HFF-Myc (cell line): ENCODE data around the gene ZNF556.
A peak's percentile ranks its signal among the peaks of the same experiment; 100 is the strongest.

Experiments used
- DNase-seq: peaks from one replicate; pipeline ENCODE4 v3.0.0-alpha.2; 2011; ENCODE audit warnings: low read depth; ENCODE audit errors: extremely low read depth
- H3K4me3 ChIP-seq: replicated peaks from 2 replicates; pipeline ENCODE4 v1.5.1; 2011; ENCODE audit warnings: low read depth, mild to moderate bottlenecking, control low read depth, low read length
- TF ChIP-seq, protein P1 (sequence below): IDR thresholded peaks from 2 replicates; pipeline ENCODE4 v1.5.1; 2012; ENCODE audit warnings: mild to moderate bottlenecking, low read depth, low read length, control low read depth; ENCODE audit errors: missing control alignments

ZNF556 gene

DNA sequence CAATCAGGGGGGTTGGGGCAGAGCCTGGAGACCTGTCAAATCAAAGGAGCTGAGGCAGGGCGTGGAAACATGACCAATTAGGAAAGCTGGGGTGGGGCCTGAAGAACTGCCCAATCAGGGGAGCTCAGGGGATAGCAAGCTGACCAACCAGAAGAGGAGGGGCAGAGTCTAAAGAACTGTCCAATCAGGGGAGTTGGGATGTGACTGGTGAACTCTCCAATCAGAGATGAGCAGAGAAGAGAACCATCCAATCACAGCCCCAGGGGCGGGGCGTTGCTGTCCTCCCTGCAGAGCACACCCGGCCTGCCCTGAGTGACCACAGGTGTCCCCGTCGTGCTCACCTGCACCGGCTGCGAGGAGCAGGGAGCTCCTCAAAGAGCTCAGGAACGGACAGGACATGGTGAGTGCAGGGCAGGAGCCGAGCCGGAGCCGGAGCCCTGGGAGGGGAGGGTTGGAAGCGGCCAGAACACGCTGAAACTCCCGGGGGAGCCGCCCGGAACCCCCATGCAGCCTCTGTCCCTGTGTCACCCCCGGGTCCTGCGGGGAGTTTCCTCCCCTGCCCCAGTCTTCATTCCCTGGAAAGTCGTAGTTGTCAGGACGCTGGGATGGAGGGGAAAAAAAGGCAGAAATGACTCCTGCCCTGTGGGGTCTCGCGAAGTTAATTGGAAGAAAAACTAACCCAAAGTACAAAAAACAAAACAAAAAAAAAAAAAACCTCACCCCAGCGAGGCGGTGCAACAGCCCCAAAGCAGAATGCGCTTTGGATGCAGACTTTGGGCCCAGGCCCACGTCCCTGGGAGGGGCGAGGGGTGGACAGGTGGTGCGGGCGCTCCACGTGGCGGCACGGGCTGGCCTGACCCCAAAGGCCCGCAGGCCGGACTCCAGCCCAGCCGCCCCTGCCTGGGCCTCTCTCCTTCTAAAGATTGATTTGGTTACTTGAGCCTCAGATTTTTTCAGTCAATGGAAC is at the start of gene ZNF556:
Gene ZNF556 (plus strand): TSS at position 311 of the 967 bp plus-strand sequence. CDS start 87 bp downstream, at position 398.
- H3K4me3 ChIP-seq: no peak within 1 kb of the TSS
- no peak for DNase-seq
- TF ChIP-seq, protein P1, sequence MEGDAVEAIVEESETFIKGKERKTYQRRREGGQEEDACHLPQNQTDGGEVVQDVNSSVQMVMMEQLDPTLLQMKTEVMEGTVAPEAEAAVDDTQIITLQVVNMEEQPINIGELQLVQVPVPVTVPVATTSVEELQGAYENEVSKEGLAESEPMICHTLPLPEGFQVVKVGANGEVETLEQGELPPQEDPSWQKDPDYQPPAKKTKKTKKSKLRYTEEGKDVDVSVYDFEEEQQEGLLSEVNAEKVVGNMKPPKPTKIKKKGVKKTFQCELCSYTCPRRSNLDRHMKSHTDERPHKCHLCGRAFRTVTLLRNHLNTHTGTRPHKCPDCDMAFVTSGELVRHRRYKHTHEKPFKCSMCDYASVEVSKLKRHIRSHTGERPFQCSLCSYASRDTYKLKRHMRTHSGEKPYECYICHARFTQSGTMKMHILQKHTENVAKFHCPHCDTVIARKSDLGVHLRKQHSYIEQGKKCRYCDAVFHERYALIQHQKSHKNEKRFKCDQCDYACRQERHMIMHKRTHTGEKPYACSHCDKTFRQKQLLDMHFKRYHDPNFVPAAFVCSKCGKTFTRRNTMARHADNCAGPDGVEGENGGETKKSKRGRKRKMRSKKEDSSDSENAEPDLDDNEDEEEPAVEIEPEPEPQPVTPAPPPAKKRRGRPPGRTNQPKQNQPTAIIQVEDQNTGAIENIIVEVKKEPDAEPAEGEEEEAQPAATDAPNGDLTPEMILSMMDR: no peak

DNA sequence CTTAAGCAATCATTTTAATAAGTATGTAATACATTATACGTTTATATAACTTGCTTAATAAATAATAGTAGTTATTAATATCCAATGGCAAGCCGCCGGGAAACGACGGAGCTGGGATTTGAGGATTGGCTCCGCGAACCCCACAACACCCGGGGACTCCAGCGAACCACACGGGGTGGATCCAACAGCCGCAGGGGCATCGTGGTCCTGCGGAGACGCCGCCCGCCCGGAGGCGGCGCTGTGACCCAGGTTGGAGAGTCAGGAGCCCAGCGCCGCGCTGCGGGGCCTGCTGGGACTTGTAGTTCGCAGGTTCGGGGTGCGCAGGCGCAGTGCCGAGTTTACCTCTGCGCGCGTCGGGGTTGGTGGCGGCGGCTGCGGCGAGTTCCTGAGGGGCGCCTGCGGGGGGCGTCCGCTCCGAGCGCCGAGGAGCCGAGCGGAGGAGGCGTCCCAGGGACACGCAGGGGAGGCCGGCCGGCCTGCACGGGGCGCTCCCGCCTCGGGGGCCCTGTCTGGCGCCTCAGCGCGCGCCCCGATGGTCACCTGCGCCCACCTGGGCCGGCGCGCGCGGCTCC is 47.5 kb upstream of the ZNF556 start, which contains the start of gene ZNF554:
Gene ZNF554 (plus strand): TSS at position 329 of the 572 bp plus-strand sequence. CDS start 204 bp downstream, at position 533.
- TF ChIP-seq, protein P1: peak; percentile 95
- DNase-seq: peak; percentile 85
- H3K4me3 ChIP-seq: peak within 1 kb of the TSS; percentile 72

DNA sequence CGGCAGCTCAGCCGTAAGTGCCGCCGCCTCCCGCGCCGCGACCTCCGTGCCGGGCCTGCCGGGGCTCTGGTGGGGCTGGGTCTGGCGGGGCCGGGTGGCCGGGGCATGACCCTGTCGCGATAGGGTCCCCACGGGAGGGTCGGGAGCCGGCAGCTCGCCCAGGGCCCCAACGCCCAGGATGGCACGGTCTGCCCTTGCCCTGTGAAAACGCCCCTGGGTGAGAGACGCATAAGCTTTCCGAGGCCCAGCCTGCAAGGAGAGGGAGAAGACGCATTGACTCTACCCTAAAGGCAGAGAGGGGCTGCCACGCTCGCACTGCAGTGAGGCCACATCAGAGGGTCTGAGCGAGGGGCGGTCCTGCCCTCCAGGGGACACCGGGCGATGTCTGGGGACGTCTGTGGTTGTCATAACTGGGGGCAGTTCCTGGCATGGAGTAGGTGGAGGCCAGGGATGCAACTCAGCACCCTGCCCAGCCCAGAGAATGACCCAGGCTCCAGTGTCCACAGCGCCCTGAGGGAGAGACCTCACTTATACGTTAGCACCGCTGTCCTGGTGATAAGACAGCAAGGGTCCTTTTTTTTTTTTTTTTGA is 46.9 kb upstream of the ZNF556 start:
- H3K4me3 ChIP-seq: peak overlapping the region; percentile 72
- DNase-seq: no peak
- TF ChIP-seq, protein P1: no peak

DNA sequence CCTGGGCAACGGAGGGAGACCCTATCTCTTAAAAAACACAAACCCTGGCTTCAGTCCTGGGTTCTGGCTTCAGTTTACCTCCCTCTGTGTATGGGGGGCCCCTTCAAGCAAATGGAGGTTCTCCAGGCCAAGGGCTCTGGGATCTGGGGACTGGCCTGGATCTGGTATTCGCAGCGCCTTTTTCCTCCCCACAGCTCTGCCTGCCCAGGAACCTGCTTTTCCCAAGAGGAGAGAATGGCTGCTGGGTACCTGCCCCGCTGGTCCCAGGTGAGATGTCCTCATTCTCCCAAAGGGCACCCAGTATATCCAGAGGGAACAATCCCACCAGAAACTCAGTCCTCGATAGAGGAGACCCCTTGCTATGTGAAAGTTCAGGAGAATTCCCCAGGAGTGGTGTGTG is 44.3 kb upstream of the ZNF556 start:
- DNase-seq: no peak
- TF ChIP-seq, protein P1: no peak

DNA sequence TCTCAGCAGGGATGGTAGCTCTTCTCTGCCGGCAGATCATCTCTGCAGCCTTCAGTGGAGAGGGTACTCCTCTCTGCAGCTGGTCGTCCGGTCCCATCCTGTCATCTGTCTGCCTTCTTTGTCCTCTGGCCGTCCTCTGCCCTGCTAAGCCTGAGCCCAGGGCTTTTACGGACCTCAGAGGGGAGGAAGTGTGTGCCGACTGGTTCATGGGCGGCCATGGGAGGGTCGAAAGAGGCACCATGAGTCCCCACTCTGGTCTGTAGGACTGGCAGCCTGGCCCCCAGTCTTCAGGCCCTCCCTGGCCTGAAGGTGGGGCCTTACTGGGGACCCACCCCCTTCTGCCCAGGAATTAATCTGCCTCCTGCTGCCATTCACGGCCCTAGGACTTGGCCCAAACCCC is 43.5 kb upstream of the ZNF556 start:
- DNase-seq: no peak
- no peak overlapping the region for H3K4me3 ChIP-seq
- TF ChIP-seq, protein P1: no peak

More for the DNA sequence above, 44.3 kb upstream of the ZNF556 start:
- H3K4me3 ChIP-seq: no peak overlapping the region

DNA sequence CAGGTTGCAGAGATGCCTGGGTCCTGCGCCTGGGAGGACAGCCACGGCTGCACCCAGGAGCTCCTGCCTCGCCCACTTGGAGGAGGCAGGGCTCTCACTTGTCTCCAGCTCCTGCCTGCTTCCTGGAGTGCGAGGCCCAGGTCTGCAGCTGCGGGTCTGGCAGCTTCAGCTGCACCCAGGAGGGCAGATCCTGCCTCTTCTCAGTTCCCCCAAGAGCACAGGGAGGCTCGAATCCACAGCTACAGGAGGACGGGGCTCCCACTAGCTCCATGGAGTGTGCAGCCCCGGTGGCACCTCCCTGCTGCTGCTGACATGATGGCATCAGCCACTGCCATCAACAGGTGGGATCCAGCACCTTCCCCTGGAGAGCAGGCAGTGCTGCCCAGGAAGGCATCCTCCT is 43.0 kb upstream of the ZNF556 start:
- DNase-seq: no peak
- TF ChIP-seq, protein P1: no peak
- no peak overlapping the region for H3K4me3 ChIP-seq
